VCaP (cell line): ENCODE results near the gene BACE2.

Experiments used
- H3K27ac ChIP-seq: fragments of 450-650 bp; 2 replicates; pipeline ENCODE4 v1.5.1; 2017
- TF ChIP-seq, protein P1 (sequence below): fragments of 450-650 bp; conservative IDR thresholded peaks from 2 replicates; pipeline ENCODE4 v1.5.1; 2017; ENCODE audit warnings: mild to moderate bottlenecking, moderate library complexity

The BACE2 gene

DNA sequence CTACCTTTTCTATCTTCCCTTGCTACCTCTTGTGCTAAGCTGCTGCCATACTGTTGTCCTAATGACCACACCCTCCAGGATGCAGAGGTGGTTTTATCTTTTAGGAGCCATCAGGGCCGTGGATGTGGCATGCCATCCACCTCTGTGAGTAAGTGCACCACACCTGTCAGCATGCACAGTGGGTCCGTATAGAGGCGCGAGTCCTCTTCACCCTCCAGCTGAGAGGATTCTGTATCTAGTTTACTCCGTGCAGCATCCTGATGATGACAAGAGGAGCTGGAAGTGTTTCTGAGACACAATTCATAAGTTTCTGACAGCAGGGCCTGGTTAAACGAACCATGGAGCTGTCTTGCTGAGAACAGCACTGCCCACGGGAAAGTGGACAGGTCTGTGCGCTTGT, 159.8 kb downstream of the BACE2 start:
- TF ChIP-seq, protein P1, sequence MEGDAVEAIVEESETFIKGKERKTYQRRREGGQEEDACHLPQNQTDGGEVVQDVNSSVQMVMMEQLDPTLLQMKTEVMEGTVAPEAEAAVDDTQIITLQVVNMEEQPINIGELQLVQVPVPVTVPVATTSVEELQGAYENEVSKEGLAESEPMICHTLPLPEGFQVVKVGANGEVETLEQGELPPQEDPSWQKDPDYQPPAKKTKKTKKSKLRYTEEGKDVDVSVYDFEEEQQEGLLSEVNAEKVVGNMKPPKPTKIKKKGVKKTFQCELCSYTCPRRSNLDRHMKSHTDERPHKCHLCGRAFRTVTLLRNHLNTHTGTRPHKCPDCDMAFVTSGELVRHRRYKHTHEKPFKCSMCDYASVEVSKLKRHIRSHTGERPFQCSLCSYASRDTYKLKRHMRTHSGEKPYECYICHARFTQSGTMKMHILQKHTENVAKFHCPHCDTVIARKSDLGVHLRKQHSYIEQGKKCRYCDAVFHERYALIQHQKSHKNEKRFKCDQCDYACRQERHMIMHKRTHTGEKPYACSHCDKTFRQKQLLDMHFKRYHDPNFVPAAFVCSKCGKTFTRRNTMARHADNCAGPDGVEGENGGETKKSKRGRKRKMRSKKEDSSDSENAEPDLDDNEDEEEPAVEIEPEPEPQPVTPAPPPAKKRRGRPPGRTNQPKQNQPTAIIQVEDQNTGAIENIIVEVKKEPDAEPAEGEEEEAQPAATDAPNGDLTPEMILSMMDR, result no peak
- H3K27ac ChIP-seq, result no peak overlapping the region

DNA sequence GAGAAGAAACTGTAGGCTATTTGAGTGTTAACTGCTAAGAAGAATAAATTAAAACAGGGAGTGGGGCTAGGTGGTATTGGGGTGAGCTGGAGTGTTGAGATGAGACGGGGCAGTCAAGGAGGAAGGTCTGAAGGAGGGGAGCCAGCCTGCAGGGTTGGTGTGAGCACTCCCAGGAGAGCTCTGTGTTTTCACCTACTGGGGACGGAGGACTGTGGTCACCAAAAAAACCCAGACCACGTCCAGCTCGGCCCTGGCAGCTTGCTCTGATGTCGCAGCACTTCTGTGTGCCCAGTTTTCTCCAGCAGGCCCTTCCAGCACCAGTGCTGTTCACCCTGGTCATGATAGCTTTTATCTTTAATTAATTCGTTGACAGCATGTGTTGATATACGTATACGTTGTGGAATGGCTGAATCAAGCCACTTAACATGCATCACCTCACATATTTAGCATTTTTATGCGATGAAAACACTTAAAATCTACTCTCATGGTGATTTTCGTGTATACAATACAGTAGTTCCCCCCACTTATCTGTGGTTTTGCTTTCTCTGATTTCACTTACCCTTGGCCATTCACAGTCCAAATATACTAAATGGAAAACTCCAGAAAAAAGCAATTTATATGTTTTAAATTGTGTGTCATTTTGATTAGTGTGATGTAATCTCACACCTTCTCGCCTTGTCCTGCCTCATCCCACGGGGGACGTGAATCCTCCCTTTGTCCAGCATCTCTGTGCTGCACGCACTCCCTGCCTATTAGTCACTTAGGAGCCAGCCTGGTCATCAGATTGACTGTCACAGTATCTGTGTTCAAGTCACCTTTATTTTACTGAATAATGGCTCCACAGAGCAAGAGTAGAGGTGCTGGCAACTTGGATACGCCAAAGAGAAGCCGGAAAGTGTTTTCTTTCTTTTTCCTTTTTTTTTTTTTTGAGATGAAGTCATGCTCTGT, 161.0 kb downstream of the BACE2 start:
- TF ChIP-seq, protein P1, result no peak
- no peak overlapping the region for H3K27ac ChIP-seq
